ENCODE results near the gene GLP2R. TPM values are rescaled to one million over a fixed set of nuclear protein-coding genes. Genes with fewer than 3 reads are reported as not detected.

Gene GLP2R
- total RNA-seq, 1 donor from 2014 or later, result not detected

DNA sequence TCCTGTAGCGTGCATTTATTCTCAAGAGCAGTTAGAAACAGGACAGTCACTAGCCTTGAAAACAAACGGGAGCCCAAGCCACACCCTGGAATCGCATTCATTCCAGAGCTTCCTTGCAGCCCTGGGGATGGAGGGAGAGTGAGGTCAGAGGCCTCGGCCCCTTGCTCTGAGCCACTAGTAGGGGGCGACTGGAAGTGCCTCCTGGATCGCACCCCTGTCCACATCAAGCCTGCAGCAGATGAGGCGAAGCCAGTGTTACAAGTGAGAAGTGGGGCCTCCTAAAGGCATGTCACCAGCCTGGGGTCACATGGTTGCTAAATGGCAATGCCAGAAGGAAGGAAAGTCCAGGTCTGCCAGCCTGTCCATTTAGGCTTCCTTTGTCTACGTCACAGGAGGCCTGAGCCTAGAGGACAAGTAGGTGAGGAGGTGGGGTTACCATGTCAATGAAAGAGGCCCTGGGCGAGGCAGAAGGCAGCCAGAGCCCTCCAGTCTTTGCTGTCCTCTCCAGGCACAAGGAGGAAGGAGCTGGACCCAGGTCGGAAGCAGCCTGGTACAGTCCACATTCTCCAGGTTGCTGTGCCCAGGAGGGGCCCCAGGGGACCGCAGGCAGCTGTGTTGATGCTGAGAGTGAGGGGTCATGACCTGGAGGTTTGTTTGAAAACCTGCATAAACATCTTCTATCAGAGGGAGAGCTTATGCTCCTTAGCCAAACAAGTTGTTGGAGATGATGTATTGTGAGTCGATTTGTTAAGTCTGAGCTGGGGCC lies 82.3 kb downstream of the GLP2R start:
- peaks cover 3% of the 10 kb centered on the region for H3K9me3 Mint-ChIP-seq (ENCODE audit: unreplicated experiment)
- no peak for DNase-seq

DNA sequence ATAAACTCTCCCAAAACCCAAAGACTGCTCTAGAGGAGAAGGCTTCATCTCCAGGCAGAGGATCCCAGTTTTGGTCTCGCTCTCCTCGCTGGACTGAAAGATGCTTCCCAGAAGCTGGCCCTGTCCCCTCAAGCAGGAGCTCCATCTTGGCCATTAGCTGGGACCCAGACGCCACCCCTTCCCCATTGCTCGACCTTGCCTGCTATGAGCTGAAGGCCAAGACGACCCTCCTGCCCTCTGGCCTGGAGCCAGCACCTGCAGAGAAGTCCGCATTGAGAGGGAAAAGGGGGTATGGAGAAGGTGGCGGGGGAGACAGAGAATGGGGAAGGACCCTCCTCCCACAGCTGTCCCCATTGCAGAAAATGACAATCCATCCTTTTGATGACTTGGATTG lies 82.9 kb downstream of the GLP2R start:
- H3K4me1 Mint-ChIP-seq (ENCODE audit: low read depth, unreplicated experiment), result no peaks in the 10 kb centered on the region
- TF ChIP-seq, protein P1, sequence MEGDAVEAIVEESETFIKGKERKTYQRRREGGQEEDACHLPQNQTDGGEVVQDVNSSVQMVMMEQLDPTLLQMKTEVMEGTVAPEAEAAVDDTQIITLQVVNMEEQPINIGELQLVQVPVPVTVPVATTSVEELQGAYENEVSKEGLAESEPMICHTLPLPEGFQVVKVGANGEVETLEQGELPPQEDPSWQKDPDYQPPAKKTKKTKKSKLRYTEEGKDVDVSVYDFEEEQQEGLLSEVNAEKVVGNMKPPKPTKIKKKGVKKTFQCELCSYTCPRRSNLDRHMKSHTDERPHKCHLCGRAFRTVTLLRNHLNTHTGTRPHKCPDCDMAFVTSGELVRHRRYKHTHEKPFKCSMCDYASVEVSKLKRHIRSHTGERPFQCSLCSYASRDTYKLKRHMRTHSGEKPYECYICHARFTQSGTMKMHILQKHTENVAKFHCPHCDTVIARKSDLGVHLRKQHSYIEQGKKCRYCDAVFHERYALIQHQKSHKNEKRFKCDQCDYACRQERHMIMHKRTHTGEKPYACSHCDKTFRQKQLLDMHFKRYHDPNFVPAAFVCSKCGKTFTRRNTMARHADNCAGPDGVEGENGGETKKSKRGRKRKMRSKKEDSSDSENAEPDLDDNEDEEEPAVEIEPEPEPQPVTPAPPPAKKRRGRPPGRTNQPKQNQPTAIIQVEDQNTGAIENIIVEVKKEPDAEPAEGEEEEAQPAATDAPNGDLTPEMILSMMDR (IDR thresholded peaks at IDR 0.05; ENCODE audit: partially characterized antibody, unreplicated experiment), result no peak
- no peak overlapping the region for H3K27ac Mint-ChIP-seq (ENCODE audit: unreplicated experiment)
- H3K9me3 Mint-ChIP-seq (ENCODE audit: unreplicated experiment), result peaks cover 3% of the 10 kb centered on the region
- peaks cover 2% of the 10 kb centered on the region for H3K27me3 Mint-ChIP-seq (ENCODE audit: unreplicated experiment)
- H3K36me3 Mint-ChIP-seq (ENCODE audit: unreplicated experiment), result no peaks in the 10 kb centered on the region
- no peak for DNase-seq
- H3K4me3 Mint-ChIP-seq (ENCODE audit: unreplicated experiment), result no peak overlapping the region

More for the DNA sequence above, 82.3 kb downstream of the GLP2R start:
- peaks cover 2% of the 10 kb centered on the region for H3K27me3 Mint-ChIP-seq (ENCODE audit: unreplicated experiment)
- TF ChIP-seq, protein P1 (IDR thresholded peaks at IDR 0.05; ENCODE audit: partially characterized antibody, unreplicated experiment), result no peak
- H3K27ac Mint-ChIP-seq (ENCODE audit: unreplicated experiment), result no peak overlapping the region
- H3K4me3 Mint-ChIP-seq (ENCODE audit: unreplicated experiment), result no peak overlapping the region
- no peaks in the 10 kb centered on the region for H3K4me1 Mint-ChIP-seq (ENCODE audit: low read depth, unreplicated experiment)
- no peaks in the 10 kb centered on the region for H3K36me3 Mint-ChIP-seq (ENCODE audit: unreplicated experiment)

DNA sequence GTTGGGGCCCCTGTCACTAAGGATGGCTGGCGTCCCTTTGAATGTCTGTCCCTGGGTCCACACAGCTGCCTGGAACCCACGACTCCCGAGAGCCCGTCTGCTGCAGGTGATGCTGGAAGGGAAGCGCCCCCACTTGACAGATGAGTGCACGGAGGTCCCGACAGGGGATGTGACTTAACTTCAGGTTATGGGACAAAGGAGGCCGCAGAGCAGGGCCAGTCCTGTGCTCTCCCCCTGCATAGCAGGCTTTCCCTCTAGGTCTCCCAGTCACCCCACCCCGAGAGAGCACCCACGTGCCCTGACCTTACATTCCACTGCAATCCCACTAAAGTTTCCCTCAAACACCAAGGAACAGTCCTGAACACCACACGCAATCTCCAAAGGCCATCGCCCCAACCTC lies 85.4 kb downstream of the GLP2R start:
- Mint-ChIP-seq H3K27me3 (ENCODE audit: unreplicated experiment) (peaks cover 5% of the 10 kb centered on the region), H3K27ac (ENCODE audit: unreplicated experiment) (no peak overlapping the region), H3K4me3 (ENCODE audit: unreplicated experiment) (no peak overlapping the region), H3K36me3 (ENCODE audit: unreplicated experiment) (peaks cover 7% of the 10 kb centered on the region), H3K4me1 (ENCODE audit: low read depth, unreplicated experiment) (no peaks in the 10 kb centered on the region), H3K9me3 (ENCODE audit: unreplicated experiment) (peaks cover 6% of the 10 kb centered on the region)
- no peak for DNase-seq
- TF ChIP-seq, protein P1 (IDR thresholded peaks at IDR 0.05; ENCODE audit: partially characterized antibody, unreplicated experiment), result no peak

DNA sequence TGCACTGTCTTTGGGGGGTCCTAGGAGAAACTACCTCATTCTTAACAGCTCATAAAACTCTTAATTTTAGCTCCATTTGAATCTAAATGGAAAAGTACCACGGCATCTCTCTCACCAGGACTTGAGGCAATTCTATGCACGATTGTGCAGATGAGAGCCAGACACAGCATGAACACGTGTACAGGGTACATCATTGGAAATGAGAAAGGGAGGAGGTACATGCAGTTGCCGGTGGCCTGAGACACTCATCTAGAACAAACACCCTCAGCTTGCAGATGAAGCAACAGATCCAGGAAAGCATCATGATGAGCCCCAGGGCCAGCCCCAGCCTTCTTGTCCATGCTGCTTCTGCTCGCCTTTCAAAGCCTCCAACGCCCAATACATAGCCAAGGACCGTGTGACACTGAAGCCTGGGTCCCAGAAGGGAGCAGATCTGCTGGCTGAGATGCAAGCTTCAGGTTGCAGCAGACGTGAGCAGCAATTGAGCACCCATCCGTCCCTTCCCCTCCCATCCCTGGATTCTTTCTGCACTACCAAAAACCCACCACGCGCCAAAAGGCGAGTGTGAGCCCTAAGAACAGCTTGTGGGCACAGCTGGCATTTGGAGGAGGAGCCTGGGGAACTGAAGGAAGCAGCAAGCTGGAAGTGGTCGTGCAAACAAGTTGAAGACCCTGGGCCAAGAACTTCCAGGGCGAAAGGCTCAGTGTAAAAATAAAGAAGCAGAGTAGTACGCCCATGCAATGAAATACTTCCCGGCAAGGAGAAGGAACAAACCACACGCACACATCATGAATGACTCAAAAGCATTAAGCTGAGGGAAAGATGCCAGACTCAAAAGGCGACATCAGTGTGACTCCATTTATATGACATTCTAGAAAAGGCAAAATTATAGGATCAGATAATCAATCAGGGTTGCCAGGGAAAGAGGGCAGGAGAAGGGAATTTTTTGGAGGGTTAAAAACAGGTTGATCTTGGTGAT lies 86.7 kb downstream of the GLP2R start:
- TF ChIP-seq, protein P1 (IDR thresholded peaks at IDR 0.05; ENCODE audit: partially characterized antibody, unreplicated experiment), result no peak
- DNase-seq, result no peak
- H3K27me3 Mint-ChIP-seq (ENCODE audit: unreplicated experiment), result peaks cover 5% of the 10 kb centered on the region
- H3K9me3 Mint-ChIP-seq (ENCODE audit: unreplicated experiment), result peaks cover 6% of the 10 kb centered on the region
- H3K4me3 Mint-ChIP-seq (ENCODE audit: unreplicated experiment), result no peak overlapping the region
- H3K4me1 Mint-ChIP-seq (ENCODE audit: low read depth, unreplicated experiment), result no peaks in the 10 kb centered on the region
- H3K36me3 Mint-ChIP-seq (ENCODE audit: unreplicated experiment), result peaks cover 7% of the 10 kb centered on the region
- no peak overlapping the region for H3K27ac Mint-ChIP-seq (ENCODE audit: unreplicated experiment)
